SIG-M5 treated with dmso at 0.1 percent for 504 hours (cell line): ENCODE results near the gene ST3GAL4.

Source experiments
- DNase-seq: peaks from one replicate; lab custom pipeline; 2025; ENCODE audit not compliant: unreplicated experiment; lab: John Stamatoyannopoulos, UW

The ST3GAL4 gene

DNA sequence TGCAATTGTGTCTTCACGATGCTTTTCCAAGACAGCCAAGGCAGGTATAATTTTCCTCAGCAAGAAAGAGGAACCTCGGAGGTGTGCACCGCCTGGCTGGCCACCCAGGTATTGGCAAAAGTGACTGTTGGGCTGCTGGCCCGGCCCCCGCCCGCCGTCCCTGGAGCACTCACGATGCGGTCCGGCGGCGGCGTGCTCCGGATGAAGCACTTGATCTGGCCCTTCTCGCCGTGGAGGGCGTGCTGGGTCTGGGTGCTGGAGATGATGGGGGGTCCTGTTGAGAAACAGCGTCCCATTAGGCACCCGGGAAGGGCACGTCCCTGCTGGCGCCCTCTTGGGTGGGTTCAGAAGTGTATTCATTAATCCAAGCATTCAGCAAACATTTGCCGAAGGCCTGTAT, 84.8 kb downstream of the ST3GAL4 start:
- DNase-seq: no peak

DNA sequence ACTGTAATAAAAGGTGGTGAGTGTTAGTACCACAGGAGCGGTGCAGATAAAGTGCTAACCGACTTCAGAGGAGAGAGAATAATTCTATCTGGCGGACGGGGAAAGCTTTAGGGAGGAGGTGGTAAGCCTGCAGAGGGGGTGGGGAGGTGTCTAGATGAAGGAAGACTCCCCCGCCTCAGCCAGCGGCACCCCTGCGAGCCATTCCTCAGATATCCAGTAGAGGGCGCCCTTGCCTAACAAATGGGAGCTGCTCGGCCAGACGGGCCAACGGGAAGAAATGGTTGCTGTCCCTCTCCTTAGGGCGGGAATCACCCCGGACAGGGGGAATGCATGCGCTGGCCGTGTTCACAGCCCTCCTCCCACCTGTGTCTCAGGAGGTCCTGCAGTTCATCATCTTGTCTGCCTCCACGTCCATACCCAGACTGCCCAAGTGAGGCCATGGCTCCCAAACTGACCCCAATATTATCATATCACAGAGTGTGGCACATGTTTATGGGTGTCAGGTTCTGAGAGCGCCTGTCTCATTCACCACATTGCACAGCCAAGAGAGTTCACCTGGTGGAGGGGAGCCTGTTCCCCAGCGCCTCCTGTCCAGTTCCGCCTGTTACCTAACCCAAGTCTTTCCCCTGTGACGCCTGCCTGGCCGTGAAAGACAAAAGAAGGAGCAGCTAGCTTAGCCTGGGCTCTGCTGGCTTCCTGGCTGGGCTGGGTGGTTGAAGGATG, 85.5 kb downstream of the ST3GAL4 start:
- peak; percentile 60 for DNase-seq

DNA sequence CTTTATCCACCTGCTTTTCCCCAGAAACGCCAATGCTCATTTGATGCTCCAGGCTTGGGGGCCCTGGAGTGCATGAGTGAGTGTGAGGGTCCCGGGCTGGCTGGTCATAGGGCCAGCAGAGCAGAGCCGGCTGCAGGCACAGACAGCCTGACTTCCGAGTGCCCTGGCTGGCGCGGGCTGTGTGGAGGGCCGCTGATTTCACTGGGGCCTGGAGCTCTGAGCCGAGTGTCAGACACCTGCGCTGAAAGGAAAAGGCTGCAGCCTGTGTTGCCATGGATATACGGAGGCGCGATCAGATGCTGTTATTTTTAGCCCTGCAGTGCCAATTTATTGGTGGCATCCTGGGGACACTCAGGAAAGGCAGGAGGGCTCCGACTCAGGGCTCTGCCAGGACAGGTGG, 87.6 kb downstream of the ST3GAL4 start:
- DNase-seq: no peak

DNA sequence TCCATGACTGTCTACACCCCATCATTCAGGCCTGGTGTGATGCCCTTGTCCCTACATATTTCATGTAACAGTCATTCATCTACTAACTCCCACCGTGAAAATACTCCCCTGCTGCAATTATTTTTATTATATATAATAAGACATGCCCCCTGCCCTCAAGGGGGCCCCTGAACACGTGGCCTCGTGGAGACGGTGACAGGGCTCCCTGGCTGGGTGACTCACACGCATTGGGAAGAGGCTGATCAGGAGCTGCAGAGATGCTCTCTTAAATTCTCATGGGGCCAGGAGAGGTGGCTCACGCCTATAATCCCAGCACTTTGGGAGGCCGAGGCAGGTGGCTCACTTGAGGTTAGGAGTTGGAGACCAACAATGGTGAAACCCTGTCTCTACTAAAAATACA, 88.6 kb downstream of the ST3GAL4 start:
- no peak for DNase-seq

DNA sequence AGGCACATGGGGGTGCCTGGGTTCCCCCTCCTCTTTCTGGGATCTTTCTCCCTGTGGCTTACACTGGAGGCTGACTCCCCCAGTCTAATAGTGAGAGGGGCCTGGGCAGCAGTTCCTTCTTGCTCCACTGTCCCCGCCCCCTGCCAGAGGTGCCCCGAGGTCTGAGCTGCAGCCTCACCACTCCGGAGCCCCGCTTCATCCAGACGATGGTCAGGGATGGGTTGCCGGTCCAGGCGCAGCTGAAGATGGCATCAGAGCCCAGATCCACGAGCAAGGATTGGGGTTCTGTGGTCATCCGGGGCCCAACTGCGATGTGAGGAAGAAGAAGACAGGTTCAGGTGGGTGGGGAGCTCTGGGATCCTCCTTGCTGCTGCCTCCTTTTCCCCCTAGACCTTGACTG, 91.1 kb downstream of the ST3GAL4 start:
- no peak for DNase-seq

DNA sequence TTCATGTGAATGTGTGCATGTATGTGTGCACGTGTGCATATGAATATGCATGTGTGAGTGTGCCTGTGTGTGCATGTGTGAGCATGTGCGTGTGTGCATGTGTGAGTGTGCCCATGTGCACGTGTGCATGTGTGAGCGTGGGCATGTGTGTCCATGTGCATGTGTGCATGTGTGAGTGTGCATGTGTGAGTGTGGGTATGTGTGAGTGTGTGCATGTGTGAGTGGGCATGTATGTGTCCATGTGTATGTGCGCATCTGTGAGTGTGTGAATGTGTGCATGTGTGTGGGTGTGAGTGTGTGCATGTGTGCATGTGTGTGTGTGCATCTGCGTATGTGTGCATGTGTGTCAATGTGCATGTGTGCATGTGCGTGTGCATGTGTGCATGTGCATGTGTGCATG, 94.7 kb downstream of the ST3GAL4 start:
- no peak for DNase-seq

DNA sequence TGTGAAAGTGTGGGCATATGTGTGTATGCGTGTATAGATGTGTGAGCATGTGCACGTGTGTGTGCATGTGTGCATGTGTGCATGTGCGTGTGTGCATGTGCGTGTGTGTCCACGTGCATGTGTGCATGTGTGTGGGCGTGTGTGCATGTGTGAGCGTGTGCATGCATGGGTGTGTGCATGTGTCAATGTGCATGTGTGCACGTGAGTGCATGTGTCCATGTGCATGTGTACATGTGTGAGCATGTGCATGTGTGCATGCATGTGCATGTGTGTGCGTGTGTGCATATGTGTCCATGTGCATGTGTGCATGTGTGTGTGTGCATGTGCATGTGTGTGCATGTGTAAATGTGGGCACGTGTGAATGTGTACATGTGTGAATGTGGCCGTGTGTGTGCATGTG, 95.3 kb downstream of the ST3GAL4 start:
- no peak for DNase-seq

DNA sequence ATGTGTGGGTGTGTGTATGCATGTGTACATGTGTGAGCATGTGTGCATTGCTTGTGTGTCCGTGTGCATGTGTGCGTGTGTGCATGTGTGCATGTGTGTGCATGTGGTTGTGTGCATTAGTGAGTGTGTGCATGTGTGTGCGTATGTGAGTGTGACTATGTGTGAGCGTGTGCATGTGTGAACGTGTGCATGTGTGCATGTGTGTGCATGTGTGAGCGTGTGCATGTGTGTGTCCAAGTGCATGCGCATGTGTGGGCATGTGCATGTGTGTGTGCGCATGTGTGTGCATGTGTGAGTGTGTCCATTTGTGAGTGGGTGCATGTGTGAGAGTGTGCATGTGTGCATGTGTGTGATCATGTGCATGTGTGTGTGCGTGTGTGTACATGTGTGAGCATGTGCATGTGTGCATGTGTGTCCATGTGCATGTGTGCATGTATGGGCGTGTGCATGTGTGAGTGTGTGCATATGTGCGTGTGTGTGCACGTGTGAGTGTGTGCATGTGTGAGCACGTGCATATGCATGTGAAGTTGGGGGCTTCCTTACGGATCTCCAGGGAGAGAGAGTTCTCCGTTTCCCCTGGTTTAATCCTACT, 95.8 kb downstream of the ST3GAL4 start:
- DNase-seq: no peak

DNA sequence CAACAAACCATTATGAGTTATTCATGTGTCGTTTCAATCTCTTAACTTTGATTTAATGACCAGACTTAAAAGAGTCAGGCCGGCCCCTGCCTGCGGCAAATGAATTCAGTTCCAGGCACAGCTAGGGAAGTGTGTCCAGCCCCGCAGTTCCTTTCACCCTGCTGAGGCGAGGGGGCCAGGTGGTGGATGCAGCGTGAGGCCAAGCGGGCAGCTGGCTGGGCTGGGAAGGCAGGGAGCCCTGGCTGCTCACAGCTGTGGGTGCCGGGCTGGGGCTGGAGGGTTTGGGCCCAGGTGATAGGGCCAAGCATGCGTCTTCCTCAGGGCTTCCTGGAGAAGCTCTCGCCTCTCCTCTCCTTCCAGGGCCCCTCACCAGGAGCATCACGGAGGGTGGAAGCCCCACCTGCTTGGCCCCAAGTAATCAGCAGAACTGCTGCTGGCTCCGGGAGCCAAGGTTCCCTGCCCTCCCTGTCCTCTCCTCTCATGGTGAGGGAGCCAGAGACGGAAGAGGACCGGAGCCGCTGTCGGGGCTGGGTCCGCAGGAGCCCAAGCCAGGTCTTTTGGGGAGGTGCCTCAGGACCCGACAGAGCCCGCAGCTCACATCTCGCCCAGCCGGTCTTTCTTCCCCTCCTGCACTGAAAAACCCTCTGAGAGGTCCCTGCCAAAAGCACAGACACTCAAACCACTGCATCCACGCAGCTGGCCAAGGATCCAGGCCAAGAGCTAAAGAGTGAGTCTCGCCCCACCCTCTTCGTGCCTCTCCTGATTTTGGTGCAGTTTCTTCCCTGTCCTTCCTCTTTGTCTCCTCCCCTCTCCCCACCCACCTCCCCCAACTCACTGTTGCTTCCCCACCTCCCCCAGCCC, 97.0 kb downstream of the ST3GAL4 start:
- DNase-seq: no peak

DNA sequence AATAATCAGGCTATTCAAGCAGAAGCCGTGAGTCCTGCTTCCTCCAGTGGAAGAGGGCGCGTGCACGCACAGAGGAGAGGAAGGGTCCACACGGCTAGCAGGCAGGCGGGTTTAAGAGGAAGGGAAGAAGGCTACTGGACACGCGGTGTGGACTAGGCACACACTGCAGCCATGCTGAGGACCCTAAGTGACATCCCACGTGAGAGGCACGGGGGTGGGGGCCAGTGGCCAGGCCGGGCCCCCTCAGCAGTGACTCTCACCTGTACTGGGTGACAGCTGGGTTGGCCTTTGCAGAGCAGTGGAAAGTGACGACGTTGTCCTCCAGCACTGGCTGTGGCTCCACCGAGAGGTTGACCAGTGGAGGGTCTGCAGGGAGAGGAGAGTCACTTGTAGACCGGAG, 100.6 kb downstream of the ST3GAL4 start:
- DNase-seq: no peak

DNA sequence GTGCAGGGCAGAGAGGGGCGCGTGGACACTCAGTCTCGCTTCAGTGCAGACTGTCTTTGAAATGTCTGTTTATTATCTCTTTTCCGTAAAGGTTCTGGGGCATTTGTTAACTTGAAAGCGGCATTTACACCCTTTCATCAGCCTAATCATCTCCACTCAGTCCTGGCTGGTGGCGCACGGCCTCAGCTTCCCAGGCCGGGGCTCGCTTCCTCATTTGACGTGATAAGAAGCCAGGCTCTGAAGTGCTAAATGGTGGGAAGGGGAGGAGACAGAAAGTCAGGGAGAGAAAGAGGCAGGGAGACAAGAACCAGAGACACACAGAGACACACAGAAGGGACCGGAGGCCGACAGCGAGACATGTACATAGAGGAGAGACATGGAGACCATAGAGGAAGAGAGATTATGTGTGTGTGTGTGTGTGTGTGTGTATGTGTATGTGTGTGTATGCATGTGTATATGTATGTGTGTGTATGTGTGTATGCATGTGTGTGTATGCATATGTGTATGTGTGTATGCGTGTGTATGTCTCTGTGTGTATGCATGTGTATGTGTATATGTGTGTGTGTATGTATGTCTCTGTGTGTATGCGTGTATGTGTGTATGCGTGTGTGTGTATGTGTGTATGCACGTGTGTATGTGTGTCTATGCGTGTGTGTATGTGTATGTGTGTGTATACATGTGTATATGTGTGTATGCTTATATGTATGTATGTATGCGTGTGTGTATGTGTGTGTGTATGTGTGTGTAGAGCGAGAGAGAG, 101.5 kb downstream of the ST3GAL4 start:
- DNase-seq: peak; percentile 4

DNA sequence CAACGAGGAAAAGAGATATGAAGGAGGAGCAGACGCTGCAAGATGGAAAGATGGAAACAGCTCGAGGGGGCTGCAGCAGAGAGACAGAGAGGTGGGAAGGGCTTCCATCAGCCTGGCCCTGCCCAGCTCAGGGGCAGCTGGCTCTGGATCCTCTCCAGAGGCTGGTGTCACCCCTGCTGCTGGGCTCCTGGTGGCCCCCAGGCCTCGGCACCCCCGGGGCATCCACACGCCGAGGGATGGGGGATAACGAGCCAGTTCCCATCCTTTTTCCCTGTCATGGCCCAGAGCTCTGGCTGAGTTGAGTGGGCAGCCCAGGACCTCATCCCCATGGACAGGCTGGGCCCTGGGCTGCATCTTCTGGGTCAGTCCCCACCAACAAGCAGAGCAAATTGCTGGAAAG, 102.3 kb downstream of the ST3GAL4 start:
- DNase-seq: no peak

DNA sequence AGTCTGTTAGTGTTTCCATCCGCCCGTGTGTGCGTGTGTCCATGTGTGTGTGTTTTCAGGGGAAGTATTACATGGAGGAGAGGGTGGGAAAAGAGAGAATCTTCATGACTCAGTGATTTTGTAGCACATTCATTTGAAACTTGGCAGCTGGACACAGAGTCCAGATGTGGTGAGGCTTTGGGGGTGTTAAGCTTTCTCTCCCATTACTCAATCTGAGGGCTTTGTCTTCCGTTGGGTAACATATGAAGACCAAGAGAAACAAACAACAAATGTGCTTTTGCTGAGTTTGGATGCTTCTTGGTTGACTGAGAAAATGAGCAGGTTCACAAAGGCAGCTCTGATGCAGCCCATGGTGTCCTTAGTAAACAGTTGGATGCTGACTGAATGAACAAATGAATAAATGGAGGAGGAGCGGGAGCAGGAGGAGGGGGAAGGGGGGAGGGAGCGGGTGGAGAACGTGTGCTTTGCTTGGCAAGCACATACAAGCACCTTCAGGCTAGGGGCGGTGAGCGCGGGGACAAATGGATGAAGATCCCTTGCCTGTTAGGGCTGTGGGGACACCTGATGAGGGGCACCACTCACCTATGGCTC, 104.3 kb downstream of the ST3GAL4 start:
- no peak for DNase-seq

DNA sequence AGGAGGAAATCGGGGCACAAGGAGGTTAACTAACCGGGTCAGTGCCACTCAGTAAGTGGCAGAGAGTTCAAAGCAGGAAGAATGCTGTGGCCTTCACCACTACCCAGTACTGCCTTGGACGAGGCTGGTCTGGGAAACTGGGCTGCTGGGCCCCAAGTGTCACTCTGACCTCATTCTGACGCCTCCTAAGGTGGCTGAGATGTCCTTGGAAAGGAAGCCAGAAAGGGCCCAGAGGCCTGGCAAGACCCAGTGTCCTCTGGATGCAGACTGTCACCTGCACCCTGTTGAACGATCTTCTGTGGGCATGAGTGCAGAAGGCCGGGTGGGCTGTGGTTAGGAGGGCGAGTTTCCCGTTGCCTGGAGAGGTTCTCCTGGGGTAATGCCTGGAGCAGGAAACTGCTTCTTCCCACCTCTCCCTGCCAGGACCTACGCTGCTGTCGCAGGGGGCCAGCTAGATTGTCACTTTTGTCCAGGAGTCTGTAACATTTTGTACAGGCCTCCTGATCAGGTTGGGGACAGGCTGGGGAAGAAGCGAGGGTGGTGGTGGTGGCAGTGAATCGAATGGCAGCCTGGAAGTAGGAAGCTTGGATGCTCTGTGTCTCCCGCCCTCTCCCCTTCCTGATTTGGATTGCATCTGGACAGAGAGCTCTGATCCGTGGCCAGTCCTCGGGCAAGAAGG, 105.1 kb downstream of the ST3GAL4 start:
- no peak for DNase-seq

DNA sequence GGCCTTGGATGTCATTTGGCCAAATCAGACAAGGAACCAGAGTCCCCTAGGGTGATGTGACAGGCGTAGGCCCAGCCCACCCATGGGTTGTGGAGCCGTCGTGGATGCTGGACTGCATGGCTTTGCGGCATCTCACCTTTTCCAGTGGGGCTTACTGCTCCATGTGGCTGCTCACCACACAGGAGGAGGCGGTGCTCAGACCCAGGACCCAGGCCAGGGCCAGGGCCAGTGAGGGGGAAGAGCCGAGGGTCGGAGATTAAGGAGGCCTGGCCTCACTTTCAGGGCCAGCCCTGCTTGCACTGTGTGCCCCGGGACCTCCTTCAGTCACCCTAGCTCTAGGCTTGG, 105.6 kb downstream of the ST3GAL4 start:
- no peak for DNase-seq

DNA sequence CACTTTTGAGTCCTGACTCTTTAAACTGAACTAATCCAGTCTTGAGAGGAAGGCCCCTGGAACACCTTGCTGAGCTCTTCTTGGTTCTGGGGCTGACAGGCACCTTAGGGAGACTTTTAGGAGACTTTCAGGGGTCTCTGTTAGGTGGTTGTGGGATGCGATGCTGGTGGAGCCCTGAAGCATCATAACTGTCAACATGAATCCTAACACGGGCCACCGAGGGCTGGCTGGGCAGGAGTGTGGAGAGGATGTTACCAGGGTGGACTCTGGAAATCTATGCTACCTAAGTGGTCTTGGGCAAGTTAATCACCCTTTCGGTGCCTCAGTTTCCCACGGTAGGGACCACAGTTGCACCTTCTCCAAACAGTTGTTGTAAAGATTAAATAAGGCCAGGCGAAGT, 106.5 kb downstream of the ST3GAL4 start:
- DNase-seq: no peak

DNA sequence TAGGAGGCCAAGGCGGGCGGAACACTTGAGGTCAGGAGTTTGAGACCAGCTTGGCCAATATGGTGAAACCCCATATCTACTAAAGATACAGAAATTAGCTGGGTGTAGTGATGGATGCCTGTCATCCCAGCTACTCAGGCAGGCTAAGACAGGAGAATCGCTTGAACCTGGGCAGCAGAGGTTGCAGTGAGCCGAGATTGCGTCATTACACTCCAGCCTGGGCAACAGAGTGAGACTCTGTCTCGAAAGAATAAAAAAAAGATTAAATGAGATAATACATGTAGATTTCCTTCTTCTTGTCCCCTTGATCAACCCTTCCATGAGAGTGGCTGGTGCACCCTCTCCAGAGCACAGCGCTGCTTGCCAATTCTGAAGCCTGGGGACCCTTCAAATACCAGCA, 106.9 kb downstream of the ST3GAL4 start:
- DNase-seq: no peak
